SU-DHL-6 (cell line): ENCODE data around the gene WDR31.
A peak's percentile ranks its signal among the peaks of the same experiment; 100 is the strongest.

Experiments used
- H2AFZ ChIP-seq: fragments of 200-600 bp; sonication (generic); 2 replicates; pipeline ENCODE4 v1.6.1; 2014; ENCODE audit warnings: low read depth, mild to moderate bottlenecking, moderate library complexity, mixed read lengths, antibody characterized with exemption, low read length; ENCODE audit not compliant: severe bottlenecking
- H3F3A ChIP-seq: fragments of 200-600 bp; shearing (Covaris generic); 2 replicates; pipeline ENCODE4 v1.6.0; 2016; ENCODE audit warnings: antibody characterized with exemption, mild to moderate bottlenecking; ENCODE audit not compliant: insufficient read depth
- H3K27ac ChIP-seq: fragments of 200-600 bp; sonication (generic); 2 replicates; pipeline ENCODE4 v1.5.1; 2016; ENCODE audit warnings: low read depth, mild to moderate bottlenecking, low read length, moderate library complexity, mixed read lengths
- H3K27me3 ChIP-seq: fragments of 200-600 bp; sonication (generic), shearing (Covaris generic); 2 replicates; pipeline ENCODE4 v1.6.0; 2014; ENCODE audit warnings: mild to moderate bottlenecking, low read length
- H3K36me3 ChIP-seq: fragments of 200-600 bp; sonication (generic); 2 replicates; pipeline ENCODE4 v1.6.1; 2014; ENCODE audit warnings: mild to moderate bottlenecking, low read length, mixed read lengths
- H3K4me2 ChIP-seq: fragments of 300-600, 200-600 bp; shearing (Covaris generic), sonication (generic); 2 replicates; pipeline ENCODE4 v1.6.0; 2014; ENCODE audit warnings: low read length, low read depth, mild to moderate bottlenecking; ENCODE audit not compliant: poor library complexity, severe bottlenecking
- H3K4me3 ChIP-seq: fragments of 200-600 bp; sonication (generic); 2 replicates; pipeline ENCODE4 v1.5.1; 2014; ENCODE audit warnings: antibody characterized with exemption, low read length, mild to moderate bottlenecking, mixed read lengths; ENCODE audit not compliant: insufficient read depth, poor library complexity, severe bottlenecking
- H3K79me2 ChIP-seq: fragments of 200-600 bp; sonication (generic); 2 replicates; pipeline ENCODE4 v1.6.1; 2014; ENCODE audit warnings: mild to moderate bottlenecking, low read length, moderate library complexity; ENCODE audit not compliant: insufficient read depth
- H3K9ac ChIP-seq: fragments of 200-600 bp; sonication (generic); 2 replicates; pipeline ENCODE4 v1.7.0; 2014; ENCODE audit warnings: mild to moderate bottlenecking, low read length
- H3K9me2 ChIP-seq: fragments of 200-600 bp; sonication (generic); replicated peaks from 2 replicates; pipeline ENCODE4 v1.6.1; 2014; ENCODE audit warnings: low read length; ENCODE audit not compliant: insufficient read depth
- H3K9me3 ChIP-seq: fragments of 200-600 bp; sonication (generic); 2 replicates; pipeline ENCODE4 v1.6.1; 2014; ENCODE audit warnings: low read length, mixed read lengths; ENCODE audit not compliant: insufficient read depth
- H4K20me1 ChIP-seq: fragments of 200-600 bp; sonication (generic); 2 replicates; pipeline ENCODE4 v1.6.1; 2014; ENCODE audit warnings: low read depth, mild to moderate bottlenecking, antibody characterized with exemption, low read length, moderate library complexity, mixed read lengths
- CTCF ChIP-seq: fragments of 200-600 bp; sonication (generic); IDR thresholded peaks from one replicate; pipeline ENCODE4 v1.5.1; 2017; ENCODE audit warnings: antibody characterized with exemption, mild to moderate bottlenecking, low read length, moderate library complexity; ENCODE audit not compliant: insufficient read depth, poor library complexity, severe bottlenecking
- EZH2phosphoT487 ChIP-seq: fragments of 200-600 bp; sonication (generic), shearing (Covaris generic); conservative IDR thresholded peaks from 2 replicates; pipeline ENCODE4 v1.6.1; 2018; ENCODE audit warnings: mild to moderate bottlenecking, antibody characterized with exemption, low read length, moderate library complexity, mixed read lengths

WDR31 gene

GRCh38 chr9:113375057-113376023 lies 35.3 kb upstream of the WDR31 start:
- H3K4me2 ChIP-seq: peak overlapping the region; percentile 55
- no peak for TF ChIP-seq CTCF
- TF ChIP-seq EZH2phosphoT487: no peak
- no peak overlapping the region for H3K4me3 ChIP-seq
- no peaks in the 10 kb centered on the region for H3K79me2 ChIP-seq
- H2AFZ ChIP-seq: no peak overlapping the region
- no peak overlapping the region for H3K9ac ChIP-seq
- no peak overlapping the region for H3K27ac ChIP-seq
- H3K9me2 ChIP-seq: no peaks in the 10 kb centered on the region
- no peaks in the 10 kb centered on the region for H3K36me3 ChIP-seq
- no peaks in the 10 kb centered on the region for H3F3A ChIP-seq
- H3K9me3 ChIP-seq: no peaks in the 10 kb centered on the region
- H3K27me3 ChIP-seq: no peaks in the 10 kb centered on the region
- no peaks in the 10 kb centered on the region for H4K20me1 ChIP-seq

DNA sequence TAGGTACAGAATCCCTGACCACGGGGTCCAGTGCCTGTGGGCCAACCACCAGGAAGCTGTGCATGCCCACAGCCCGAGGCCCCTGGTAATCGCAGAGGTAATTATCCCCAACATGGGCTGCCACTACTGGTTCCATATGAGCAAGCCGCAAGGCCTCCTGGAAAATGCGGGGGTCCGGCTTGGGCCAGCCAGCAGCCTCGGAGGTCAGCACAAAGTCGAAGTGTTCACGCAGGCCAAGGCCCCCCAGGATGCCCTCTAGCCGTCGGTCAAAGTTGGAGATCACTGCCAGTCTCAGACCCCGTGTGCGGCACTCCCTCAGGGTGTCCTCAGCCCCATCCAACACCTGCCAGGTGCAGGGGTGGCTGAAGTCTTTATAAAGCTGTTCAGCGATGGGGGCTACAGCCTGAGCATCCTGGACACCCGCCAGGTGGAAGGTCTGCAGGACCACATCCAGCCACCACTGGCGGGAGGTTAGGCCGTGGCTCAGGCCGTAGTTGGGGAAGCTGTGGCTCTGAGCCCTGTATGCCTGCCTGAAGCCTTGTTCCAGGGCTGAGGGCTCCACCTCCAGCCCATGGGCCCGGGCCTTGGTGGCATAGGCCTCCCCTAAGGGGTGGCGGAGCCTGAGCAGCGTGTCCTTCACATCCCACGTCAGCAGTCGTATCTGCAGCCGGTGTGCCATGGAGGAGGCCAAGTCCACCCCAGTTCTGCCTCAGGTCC lies 33.8 kb upstream of the WDR31 start:
- no peaks in the 10 kb centered on the region for H3K9me2 ChIP-seq

GRCh38 chr9:113373256-113373655 lies 33.2 kb upstream of the WDR31 start:
- Histone ChIP-seq H3K9me3 (no peaks in the 10 kb centered on the region), H3K27ac (no peak overlapping the region), H2AFZ (no peak overlapping the region), H3K9me2 (no peaks in the 10 kb centered on the region), H4K20me1 (no peaks in the 10 kb centered on the region), H3K36me3 (no peaks in the 10 kb centered on the region), H3K4me3 (no peak overlapping the region), H3K79me2 (no peaks in the 10 kb centered on the region), H3K27me3 (no peaks in the 10 kb centered on the region), H3K9ac (no peak overlapping the region), H3K4me2 (no peak overlapping the region), H3F3A (no peaks in the 10 kb centered on the region)
- TF ChIP-seq EZH2phosphoT487 (no peak), CTCF (no peak)

More for the DNA sequence above, 33.8 kb upstream of the WDR31 start:
- no peak overlapping the region for H2AFZ ChIP-seq
- H3K36me3 ChIP-seq: no peaks in the 10 kb centered on the region
- no peak overlapping the region for H3K4me2 ChIP-seq
- H3K4me3 ChIP-seq: no peak overlapping the region
- no peaks in the 10 kb centered on the region for H3K27me3 ChIP-seq
- H3F3A ChIP-seq: no peaks in the 10 kb centered on the region
- H3K9ac ChIP-seq: no peak overlapping the region
- H3K9me3 ChIP-seq: no peaks in the 10 kb centered on the region
- H3K79me2 ChIP-seq: no peaks in the 10 kb centered on the region
- no peak overlapping the region for H3K27ac ChIP-seq
- TF ChIP-seq EZH2phosphoT487 (no peak), CTCF (no peak)
- H4K20me1 ChIP-seq: no peaks in the 10 kb centered on the region
